CD8-positive, alpha-beta memory T cell (primary cell): ENCODE measurements around the gene MIER2. TPM values are rescaled to one million over a fixed set of nuclear protein-coding genes. Genes with fewer than 3 reads are reported as not detected.

Experiments
- CTCF ChIA-PET: fragments of 350-600 bp; sonication (Branson Sonifier 250); formaldehyde crosslinking; loops from one replicate; lab custom pipeline; 2021; ENCODE audit warnings: antibody characterized with exemption; lab: Charles Lee
- POLR2A ChIA-PET: fragments of 350-600 bp; sonication (Branson Sonifier 250); formaldehyde crosslinking; loops from one replicate; lab custom pipeline; 2021; ENCODE audit warnings: antibody characterized with exemption; lab: Charles Lee
- DNase-seq, 5 donors: peaks; one replicate each; pipeline versions ENCODE4 v3.0.0 to v3.0.0-alpha.2; 2020 to 2022; ENCODE audit warnings: mixed read lengths in 1 of 5
- H3K27ac ChIP-seq: one replicate; pipeline ENCODE4 v1.7.0; 2013; ENCODE audit warnings: low read depth, mild to moderate bottlenecking, low read length, moderate library complexity
- H3K27me3 ChIP-seq: 2 replicates; pipeline ENCODE4 v1.7.0; 2013; ENCODE audit warnings: low read length, mild to moderate bottlenecking; ENCODE audit not compliant: insufficient read depth, poor library complexity, severe bottlenecking
- H3K36me3 ChIP-seq: 2 replicates; pipeline ENCODE4 v1.7.0; 2013; ENCODE audit warnings: mild to moderate bottlenecking, low read length, moderate library complexity; ENCODE audit not compliant: insufficient read depth
- H3K4me1 ChIP-seq: 2 replicates; pipeline ENCODE4 v1.7.0; 2013; ENCODE audit warnings: mild to moderate bottlenecking, low read length, moderate library complexity; ENCODE audit not compliant: insufficient read depth
- H3K4me3 ChIP-seq: 2 replicates; pipeline ENCODE4 v1.7.0; 2013; ENCODE audit warnings: mild to moderate bottlenecking, low read length
- H3K9me3 ChIP-seq: 2 replicates; pipeline ENCODE4 v1.7.0; 2013; ENCODE audit warnings: mild to moderate bottlenecking, low read length
- H3K27ac Mint-ChIP-seq, 8 donors: one replicate each; pipeline ENCODE4 v1.8.0; 2020 to 2021; ENCODE audit warnings: mixed read lengths in 8 of 8, mild to moderate bottlenecking in 6 of 8, inconsistent platforms in 3 of 8, moderate library complexity in 3 of 8
- H3K27me3 Mint-ChIP-seq, 2 donors: one replicate each; pipeline ENCODE4 v1.8.0; 2020 to 2021; ENCODE audit warnings: mixed read lengths in 2 of 2, mild to moderate bottlenecking in 1 of 2, moderate library complexity in 1 of 2
- H3K36me3 Mint-ChIP-seq, 3 donors: one replicate each; pipeline ENCODE4 v1.8.0; 2020 to 2021; ENCODE audit warnings: mixed read lengths in 3 of 3, inconsistent platforms in 1 of 3, mild to moderate bottlenecking in 1 of 3
- H3K4me1 Mint-ChIP-seq, 3 donors: one replicate each; pipeline ENCODE4 v1.8.0; 2020 to 2021; ENCODE audit warnings: mixed read lengths in 3 of 3, inconsistent platforms in 1 of 3, mild to moderate bottlenecking in 1 of 3
- H3K4me3 Mint-ChIP-seq, 7 donors: one replicate each; pipeline ENCODE4 v1.8.0; 2020 to 2021; ENCODE audit warnings: mixed read lengths in 7 of 7, mild to moderate bottlenecking in 6 of 7, moderate library complexity in 4 of 7, inconsistent platforms in 2 of 7
- H3K9me3 Mint-ChIP-seq, 5 donors: one replicate each; pipeline ENCODE4 v1.8.0; 2020 to 2022; ENCODE audit warnings: mixed read lengths in 5 of 5, mild to moderate bottlenecking in 3 of 5, moderate library complexity in 2 of 5, inconsistent platforms in 1 of 5
- polyA plus RNA-seq: library from polyadenylated mRNA; unstranded; fragments of 300-500 nt; fragmentation: Illumina TruSeq; gene quantifications from one replicate; pipeline ENCODE4 v1.2.3, GENCODE V29; 2021
- total RNA-seq, 2 experiments: library from RNA; stranded (reverse); gene quantifications; one replicate each; pipeline ENCODE4 v1.2.3, GENCODE V29; 2021

Gene MIER2
- total and polyA plus RNA-seq, 3 experiments from 2014 or later, result 4.9 to 20.9 (median 20.9) TPM

DNA sequence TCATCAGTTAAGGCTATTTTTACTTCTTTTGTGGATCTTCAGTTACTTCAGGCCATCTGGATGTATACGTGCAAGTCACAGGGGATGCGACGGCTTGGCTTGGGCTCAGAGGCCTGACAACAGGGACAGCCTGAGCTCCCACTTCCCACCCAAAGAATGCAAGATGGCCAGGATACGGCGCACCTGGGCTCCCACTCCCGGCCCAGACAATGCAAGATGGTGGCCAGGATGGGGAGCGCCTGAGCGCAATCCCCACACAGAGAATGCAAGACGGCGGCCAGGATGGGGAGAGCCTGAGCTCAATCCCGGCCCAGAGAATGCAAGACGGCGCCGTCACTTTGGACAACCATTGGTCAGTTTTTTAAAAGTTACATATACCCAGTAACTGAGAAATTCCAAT is 25.3 kb upstream of the MIER2 start:
- Mint-ChIP-seq H3K36me3 (no peaks in the 10 kb centered on the region), H3K4me3 (no peak overlapping the region), H3K9me3 (no peaks in the 10 kb centered on the region), H3K27ac (no peak overlapping the region), H3K4me1 (no peaks in the 10 kb centered on the region), H3K27me3 (peaks cover 17 to 59% of the 10 kb centered on the region in 2 donors)
- no peak overlapping the region for H3K27ac ChIP-seq
- CTCF ChIA-PET, result no interaction called here
- peaks cover 3% of the 10 kb centered on the region for H3K27me3 ChIP-seq
- POLR2A ChIA-PET, result no interaction called here
- no peak for DNase-seq
- H3K4me1 ChIP-seq, result no peaks in the 10 kb centered on the region
- no peak overlapping the region for H3K4me3 ChIP-seq
- no peaks in the 10 kb centered on the region for H3K9me3 ChIP-seq
- no peaks in the 10 kb centered on the region for H3K36me3 ChIP-seq

DNA sequence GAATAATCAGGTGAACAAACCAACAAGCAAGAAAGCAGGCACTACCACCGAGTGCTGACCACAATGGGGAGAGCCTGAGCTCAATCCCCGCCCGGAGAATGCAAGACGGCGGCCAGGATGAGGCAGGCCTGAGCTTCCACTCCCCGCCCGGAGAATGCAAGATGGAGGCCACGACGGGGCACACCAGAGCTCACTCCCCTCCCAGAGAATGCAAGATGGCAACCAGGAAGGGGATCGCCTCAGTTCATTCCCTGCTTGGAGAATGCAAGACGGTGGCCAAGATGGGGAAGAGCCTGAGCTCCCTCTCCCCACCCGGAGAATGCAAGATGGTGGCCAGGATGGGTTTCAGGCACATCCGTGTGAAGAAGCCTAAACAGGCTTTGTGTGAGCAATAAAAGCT is 24.7 kb upstream of the MIER2 start:
- Mint-ChIP-seq H3K4me1 (no peaks in the 10 kb centered on the region), H3K27ac (no peak overlapping the region), H3K9me3 (no peaks in the 10 kb centered on the region), H3K4me3 (no peak overlapping the region), H3K36me3 (no peaks in the 10 kb centered on the region), H3K27me3 (peaks cover 18 to 59% of the 10 kb centered on the region in 2 donors)
- DNase-seq, result no peak
- ChIA-PET CTCF (no interaction called here), POLR2A (no interaction called here)
- Histone ChIP-seq H3K36me3 (no peaks in the 10 kb centered on the region), H3K9me3 (no peaks in the 10 kb centered on the region), H3K4me3 (no peak overlapping the region), H3K4me1 (no peaks in the 10 kb centered on the region), H3K27ac (no peak overlapping the region), H3K27me3 (peaks cover 3% of the 10 kb centered on the region)

DNA sequence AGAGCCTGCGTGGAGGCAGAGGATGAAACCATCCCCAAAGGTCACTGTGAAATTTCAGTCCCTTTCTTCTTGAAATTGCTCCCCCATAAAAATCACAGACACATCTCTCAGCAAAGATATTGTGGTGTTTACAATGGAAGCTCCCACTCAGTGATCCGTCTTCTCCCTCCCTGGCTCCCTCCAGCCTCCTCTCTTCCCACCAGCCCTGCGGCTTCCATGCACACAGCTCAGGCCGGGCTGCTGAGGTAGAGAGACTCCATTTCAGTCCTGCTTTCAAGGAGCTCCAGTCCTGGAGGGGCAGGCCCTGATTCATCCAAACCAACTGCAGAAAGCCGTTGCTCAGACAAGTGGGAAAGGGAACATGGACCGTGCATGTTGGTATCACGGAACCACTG is 24.0 kb upstream of the MIER2 start:
- ChIA-PET POLR2A (no interaction called here), CTCF (no interaction called here)
- H3K4me3 ChIP-seq, result no peak overlapping the region
- H3K27ac ChIP-seq, result no peak overlapping the region
- Mint-ChIP-seq H3K27ac (no peak overlapping the region), H3K4me1 (no peaks in the 10 kb centered on the region), H3K4me3 (no peak overlapping the region), H3K27me3 (peaks cover 16 to 59% of the 10 kb centered on the region in 2 donors), H3K9me3 (no peaks in the 10 kb centered on the region), H3K36me3 (no peaks in the 10 kb centered on the region)
- no peaks in the 10 kb centered on the region for H3K4me1 ChIP-seq
- H3K27me3 ChIP-seq, result peaks cover 3% of the 10 kb centered on the region
- DNase-seq, result no peak
- H3K36me3 ChIP-seq, result no peaks in the 10 kb centered on the region
- H3K9me3 ChIP-seq, result no peaks in the 10 kb centered on the region

DNA sequence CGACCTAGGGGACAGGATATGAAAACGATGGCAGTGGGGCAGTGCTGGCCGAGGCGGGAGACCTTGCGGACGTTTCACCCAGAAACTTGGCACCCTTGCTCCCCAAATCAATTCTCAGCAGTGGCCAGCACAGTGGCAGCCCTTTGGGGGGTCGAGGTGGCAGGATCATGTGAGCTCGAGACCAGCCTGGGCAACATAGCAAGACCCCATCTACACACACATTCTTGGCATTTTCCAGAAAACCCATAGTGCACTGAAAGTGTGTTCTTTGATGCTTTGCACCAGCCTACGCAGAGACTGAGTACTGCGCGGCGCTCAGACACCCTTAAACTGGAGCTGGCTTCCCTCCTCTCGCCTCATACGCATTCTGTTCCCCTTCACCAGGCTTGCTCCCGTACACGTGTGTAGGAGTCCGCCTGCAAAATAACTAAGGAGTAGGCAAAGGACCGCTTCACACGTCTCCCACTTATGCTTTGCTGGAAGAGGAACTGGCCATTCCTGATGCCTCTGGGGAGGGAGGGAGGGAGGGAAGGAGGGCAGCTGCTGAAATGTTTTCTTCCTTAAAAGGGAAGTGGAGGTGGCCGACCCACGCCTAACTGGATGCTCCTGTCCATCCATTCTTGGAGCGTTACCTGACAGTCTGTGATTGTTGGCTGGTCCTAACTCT is 23.5 kb upstream of the MIER2 start:
- Mint-ChIP-seq H3K4me3 (no peak overlapping the region), H3K36me3 (no peaks in the 10 kb centered on the region), H3K27me3 (peaks cover 16 to 58% of the 10 kb centered on the region in 2 donors), H3K4me1 (no peaks in the 10 kb centered on the region), H3K27ac (no peak overlapping the region), H3K9me3 (no peaks in the 10 kb centered on the region)
- H3K9me3 ChIP-seq, result no peaks in the 10 kb centered on the region
- ChIA-PET POLR2A (no interaction called here), CTCF (no interaction called here)
- no peaks in the 10 kb centered on the region for H3K36me3 ChIP-seq
- peaks cover 3% of the 10 kb centered on the region for H3K27me3 ChIP-seq
- no peak for DNase-seq
- H3K27ac ChIP-seq, result no peak overlapping the region
- H3K4me3 ChIP-seq, result no peak overlapping the region
- H3K4me1 ChIP-seq, result no peaks in the 10 kb centered on the region

DNA sequence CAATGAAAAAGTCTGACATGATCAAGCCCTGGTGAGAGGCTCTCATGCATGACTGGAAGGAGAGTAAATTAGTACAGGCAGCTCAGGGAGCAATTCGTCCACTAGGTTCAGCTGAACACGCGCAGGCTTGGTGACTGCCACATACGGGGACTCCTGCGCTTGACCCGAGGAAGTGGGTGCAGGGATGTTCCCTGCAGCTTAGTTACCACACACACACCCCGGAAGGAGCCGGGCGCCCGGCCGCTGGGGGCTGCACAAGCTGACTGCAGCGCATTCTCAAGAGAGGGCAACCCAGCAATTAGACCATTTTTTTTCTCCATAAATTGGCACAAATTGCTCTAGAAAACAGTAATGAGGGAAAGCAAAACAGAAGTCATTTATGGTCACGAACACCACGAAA is 23.0 kb upstream of the MIER2 start:
- ChIA-PET CTCF (no interaction called here), POLR2A (no interaction called here)
- H3K36me3 ChIP-seq, result no peaks in the 10 kb centered on the region
- DNase-seq, result no peak
- H3K9me3 Mint-ChIP-seq, result no peaks in the 10 kb centered on the region
- no peaks in the 10 kb centered on the region for H3K4me1 Mint-ChIP-seq
- H3K36me3 Mint-ChIP-seq, result no peaks in the 10 kb centered on the region
- no peak overlapping the region for H3K27ac ChIP-seq
- no peak overlapping the region for H3K4me3 Mint-ChIP-seq
- H3K27me3 Mint-ChIP-seq, result peaks cover 13 to 54% of the 10 kb centered on the region in 2 donors
- no peak overlapping the region for H3K4me3 ChIP-seq
- H3K4me1 ChIP-seq, result no peaks in the 10 kb centered on the region
- H3K27me3 ChIP-seq, result peaks cover 3% of the 10 kb centered on the region
- no peaks in the 10 kb centered on the region for H3K9me3 ChIP-seq
- no peak overlapping the region for H3K27ac Mint-ChIP-seq

DNA sequence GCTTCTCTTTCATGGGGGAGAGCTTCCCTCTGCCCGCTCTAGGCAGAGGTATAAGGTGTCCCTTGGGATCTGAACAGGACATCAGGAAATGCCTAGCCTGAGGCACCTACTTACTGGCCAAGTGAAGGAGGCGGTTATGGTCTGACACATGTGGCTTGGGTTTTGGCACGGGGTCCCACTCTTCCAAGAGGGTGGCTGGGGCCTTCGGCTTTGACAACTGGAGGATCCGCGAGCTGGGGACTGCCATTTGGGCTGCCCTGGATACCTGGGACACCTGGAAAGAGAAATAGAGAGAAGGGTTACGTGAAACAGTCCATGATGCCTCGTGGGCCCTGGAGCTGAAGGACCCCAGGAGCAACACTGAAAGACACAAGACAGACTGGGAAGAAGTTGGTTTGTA is 22.4 kb upstream of the MIER2 start:
- CTCF ChIA-PET, result no interaction called here
- POLR2A ChIA-PET, result no interaction called here
- H3K27ac Mint-ChIP-seq, result no peak overlapping the region

DNA sequence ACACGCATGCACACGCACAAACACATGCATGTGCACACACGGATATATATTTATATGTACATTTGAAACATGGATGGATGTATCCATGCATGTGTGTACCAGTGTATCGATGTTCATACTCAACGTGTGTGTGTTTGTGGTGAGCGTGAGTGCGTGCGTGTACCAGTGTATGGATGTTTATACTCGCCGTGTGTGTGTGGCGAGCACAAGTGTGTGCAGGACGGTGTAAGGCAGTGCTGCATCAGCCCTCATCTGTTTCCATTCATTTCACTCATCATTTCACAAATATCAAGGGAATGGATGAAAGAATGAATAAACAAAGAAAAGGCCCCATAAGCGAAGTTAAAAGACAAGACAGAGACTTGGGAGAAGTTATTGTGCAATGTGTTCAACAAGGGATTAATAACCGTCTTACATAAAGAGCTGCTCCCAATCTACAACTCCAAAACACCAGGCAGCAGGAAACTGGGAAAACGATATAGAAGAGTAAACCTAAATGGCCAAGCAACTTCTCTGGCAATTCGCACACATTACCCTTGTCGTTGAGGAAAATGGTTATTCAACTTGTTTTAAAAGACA is 21.7 kb upstream of the MIER2 start:
- Histone ChIP-seq H3K36me3 (no peaks in the 10 kb centered on the region), H3K27ac (no peak overlapping the region), H3K27me3 (peaks cover 1% of the 10 kb centered on the region), H3K9me3 (no peaks in the 10 kb centered on the region), H3K4me3 (no peak overlapping the region), H3K4me1 (no peaks in the 10 kb centered on the region)
- ChIA-PET CTCF (no interaction called here), POLR2A (no interaction called here)
- H3K36me3 Mint-ChIP-seq, result no peaks in the 10 kb centered on the region
- H3K4me1 Mint-ChIP-seq, result no peaks in the 10 kb centered on the region
- H3K9me3 Mint-ChIP-seq, result no peaks in the 10 kb centered on the region
- no peak for DNase-seq
- H3K27ac Mint-ChIP-seq, result no peak overlapping the region
- no peak overlapping the region for H3K4me3 Mint-ChIP-seq
- peaks cover 10 to 41% of the 10 kb centered on the region in 2 donors for H3K27me3 Mint-ChIP-seq

More for the DNA sequence above, 22.4 kb upstream of the MIER2 start:
- no peaks in the 10 kb centered on the region for H3K4me1 ChIP-seq
- peaks cover 13 to 48% of the 10 kb centered on the region in 2 donors for H3K27me3 Mint-ChIP-seq
- no peaks in the 10 kb centered on the region for H3K36me3 ChIP-seq
- H3K27ac ChIP-seq, result no peak overlapping the region
- H3K27me3 ChIP-seq, result peaks cover 3% of the 10 kb centered on the region
- no peak for DNase-seq
- H3K9me3 ChIP-seq, result no peaks in the 10 kb centered on the region
- no peak overlapping the region for H3K4me3 ChIP-seq
- H3K4me3 Mint-ChIP-seq, result no peak overlapping the region
- no peaks in the 10 kb centered on the region for H3K9me3 Mint-ChIP-seq
- no peaks in the 10 kb centered on the region for H3K36me3 Mint-ChIP-seq
- no peaks in the 10 kb centered on the region for H3K4me1 Mint-ChIP-seq

DNA sequence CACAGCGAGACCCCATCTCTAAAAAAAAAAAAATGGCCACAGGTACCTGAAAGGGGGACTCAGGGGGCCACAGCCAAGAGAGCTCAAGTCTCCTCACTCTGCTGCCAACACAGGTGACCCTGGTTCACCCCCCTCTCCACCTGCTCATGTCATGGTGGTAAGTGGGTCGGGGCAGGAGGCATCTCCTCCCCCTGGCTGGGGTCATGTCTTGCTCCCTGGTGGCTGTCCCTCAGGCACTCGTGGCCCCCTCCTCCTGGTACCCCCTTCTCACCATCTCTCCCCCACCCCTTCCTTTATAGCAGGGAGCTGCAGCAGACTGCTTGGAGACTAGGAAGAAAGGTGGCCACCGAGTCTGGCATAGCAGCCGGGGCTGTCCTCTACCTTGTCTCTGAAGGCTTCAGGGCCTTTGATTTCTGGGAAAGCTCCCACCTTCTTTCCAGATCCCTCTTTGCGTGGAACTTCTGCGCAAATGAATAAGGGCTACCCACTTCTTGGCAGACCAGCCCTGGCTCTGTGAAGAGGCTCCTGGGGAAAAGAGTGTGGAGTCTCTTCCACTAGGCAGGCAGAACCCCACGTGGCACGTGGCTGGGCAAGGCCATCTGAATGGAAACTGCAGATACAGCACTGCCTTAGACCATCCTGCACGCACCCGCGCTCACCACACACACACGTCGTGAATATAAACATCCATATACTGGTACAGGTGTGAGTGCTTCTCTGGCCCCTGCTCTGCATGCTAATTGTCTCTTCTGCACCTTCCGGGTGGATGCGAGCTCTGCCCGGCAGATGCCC is 20.1 kb upstream of the MIER2 start:
- H3K9me3 ChIP-seq, result no peaks in the 10 kb centered on the region

More for the DNA sequence above, 20.1 kb upstream of the MIER2 start:
- Histone ChIP-seq H3K36me3 (no peaks in the 10 kb centered on the region), H3K4me1 (no peaks in the 10 kb centered on the region), H3K4me3 (no peak overlapping the region), H3K27ac (no peak overlapping the region), H3K27me3 (no peaks in the 10 kb centered on the region)
- Mint-ChIP-seq H3K4me1 (no peaks in the 10 kb centered on the region), H3K36me3 (no peaks in the 10 kb centered on the region), H3K27me3 (peaks cover 9 to 32% of the 10 kb centered on the region in 2 donors), H3K27ac (no peak overlapping the region), H3K9me3 (no peaks in the 10 kb centered on the region), H3K4me3 (no peak overlapping the region)
- POLR2A ChIA-PET, result no interaction called here
- no peak for DNase-seq
- CTCF ChIA-PET, result no interaction called here
